GM19463 (cell line): ENCODE measurements around the gene SWI5.
A peak's percentile ranks its signal among the peaks of the same experiment; 100 is the strongest.

Source experiments
- ATAC-seq: cut with Tn5 transposase; IDR thresholded peaks from one replicate; pipeline ENCODE4 v1.9.1; 2021; ENCODE audit warnings: mild to moderate bottlenecking, moderate library complexity; ENCODE audit not compliant: unreplicated experiment

The SWI5 gene

DNA sequence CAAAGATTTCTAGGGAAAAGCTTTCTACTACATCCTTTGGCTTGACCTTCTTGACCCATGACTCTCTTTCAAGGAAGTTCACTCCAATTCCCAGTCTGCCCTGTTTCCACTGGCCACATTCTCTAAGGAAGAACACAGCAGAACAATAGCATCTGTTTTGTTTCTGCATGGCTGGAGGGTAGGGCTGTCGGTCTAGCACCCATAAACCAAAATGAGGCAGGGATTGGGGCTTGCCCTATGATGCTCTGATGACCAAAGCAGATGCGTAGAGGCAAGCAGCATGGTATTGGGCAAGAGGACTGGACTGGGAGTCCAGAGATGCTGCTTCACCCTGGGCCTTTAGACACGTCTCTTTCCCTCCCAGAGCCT is 24.4 kb upstream of the SWI5 start:
- ATAC-seq = no peak

GRCh38 chr9:128252317-128253139 is 23.5 kb upstream of the SWI5 start:
- no peak for ATAC-seq

- ATAC-seq = no peak
Measured at GRCh38 chr9:128253140-128253990, 22.7 kb upstream of the SWI5 start.

- ATAC-seq = no peak
Measured at GRCh38 chr9:128253991-128254346, 22.1 kb upstream of the SWI5 start.

DNA sequence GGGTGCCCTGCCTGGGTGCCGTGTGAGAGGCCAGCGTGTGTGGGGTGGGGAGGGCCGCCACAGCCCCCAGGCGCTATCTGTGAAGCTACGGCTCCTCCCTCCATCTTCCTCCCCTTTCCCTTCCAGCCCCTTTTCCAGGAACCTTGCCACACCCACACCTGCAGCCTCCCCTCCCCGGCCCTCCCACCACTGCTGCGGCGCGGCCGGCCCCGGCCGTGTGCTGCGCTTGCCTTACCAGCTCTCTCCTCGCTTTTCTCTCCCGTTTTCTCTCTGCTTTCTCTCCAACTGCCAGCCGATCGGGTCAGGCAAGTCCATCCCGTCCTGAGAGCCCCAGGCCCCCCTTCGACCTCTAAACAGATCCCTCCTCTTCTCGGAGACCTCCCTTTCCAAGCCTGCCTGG is 21.7 kb upstream of the SWI5 start:
- ATAC-seq = no peak

DNA sequence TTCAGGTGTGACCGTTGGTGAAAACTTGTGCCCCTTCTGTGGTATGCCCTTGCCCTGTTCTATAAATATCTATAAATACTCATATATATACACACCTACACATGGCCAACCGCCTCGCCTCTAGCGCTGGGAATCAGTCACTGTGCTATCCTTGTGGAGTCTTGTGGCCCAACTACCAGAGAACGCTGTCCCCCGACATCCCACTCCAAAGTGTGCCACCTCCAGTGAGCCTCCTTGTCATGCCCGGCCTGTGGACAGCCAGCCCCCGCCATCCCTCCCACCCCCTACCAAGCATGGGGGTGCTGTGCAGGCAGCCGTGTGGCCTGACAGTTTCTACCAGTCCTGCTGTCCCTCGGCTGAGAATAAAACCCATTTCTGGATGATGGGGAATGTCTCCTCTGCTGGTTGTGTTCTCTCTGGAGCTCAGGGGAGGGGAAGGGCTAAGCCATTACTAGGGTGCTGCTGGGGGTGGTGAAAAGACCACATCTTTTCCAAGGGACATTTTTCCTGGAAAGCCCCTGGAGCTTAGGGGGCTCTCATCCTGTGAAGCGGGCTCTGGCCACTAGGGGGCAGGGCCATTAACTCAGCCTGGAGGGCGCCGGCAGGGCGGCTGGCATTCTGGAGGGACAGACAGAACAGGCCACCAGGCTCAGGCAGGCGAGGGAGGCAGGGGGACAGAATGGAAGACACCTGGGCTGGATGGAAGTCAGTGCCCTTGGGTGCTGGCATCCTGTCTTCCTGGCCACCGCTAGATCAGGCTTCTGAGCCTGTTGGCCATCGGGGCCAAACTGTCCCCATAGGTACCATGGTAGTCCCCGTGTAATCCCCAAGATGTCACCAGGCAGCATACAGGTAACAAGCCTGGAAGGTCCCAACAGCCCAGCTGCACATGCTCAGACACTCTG is 21.0 kb upstream of the SWI5 start:
- ATAC-seq = no peak

GRCh38 chr9:128257086-128257825 is 18.8 kb upstream of the SWI5 start:
- no peak for ATAC-seq

- no peak for ATAC-seq
Measured at GRCh38 chr9:128257907-128258306, 18.2 kb upstream of the SWI5 start.

DNA sequence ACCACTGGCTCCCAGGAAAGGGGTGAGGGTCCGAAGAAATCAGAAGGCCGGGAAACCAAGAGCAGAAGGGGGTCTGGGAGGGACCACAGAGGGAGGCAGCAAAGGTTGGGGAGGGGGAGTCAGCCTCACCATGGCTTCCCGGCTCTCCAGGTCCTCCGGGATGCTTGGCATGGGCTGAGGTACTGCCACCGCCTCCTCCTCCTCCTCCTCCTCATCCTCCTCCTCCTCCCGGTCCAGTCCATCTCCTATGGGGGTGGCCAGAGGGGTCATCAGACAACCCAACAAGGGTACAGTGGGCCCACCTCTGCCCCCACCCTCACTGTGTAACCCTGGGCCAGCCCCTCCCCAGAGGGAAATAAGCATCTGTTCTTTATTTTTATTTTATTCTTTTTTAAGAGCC is 17.8 kb upstream of the SWI5 start:
- ATAC-seq = no peak

- ATAC-seq = no peak
Measured at GRCh38 chr9:128259156-128259555, 16.9 kb upstream of the SWI5 start.

GRCh38 chr9:128260340-128260739 is 15.7 kb upstream of the SWI5 start:
- no peak for ATAC-seq

GRCh38 chr9:128262687-128263086 is 13.4 kb upstream of the SWI5 start:
- ATAC-seq = no peak

DNA sequence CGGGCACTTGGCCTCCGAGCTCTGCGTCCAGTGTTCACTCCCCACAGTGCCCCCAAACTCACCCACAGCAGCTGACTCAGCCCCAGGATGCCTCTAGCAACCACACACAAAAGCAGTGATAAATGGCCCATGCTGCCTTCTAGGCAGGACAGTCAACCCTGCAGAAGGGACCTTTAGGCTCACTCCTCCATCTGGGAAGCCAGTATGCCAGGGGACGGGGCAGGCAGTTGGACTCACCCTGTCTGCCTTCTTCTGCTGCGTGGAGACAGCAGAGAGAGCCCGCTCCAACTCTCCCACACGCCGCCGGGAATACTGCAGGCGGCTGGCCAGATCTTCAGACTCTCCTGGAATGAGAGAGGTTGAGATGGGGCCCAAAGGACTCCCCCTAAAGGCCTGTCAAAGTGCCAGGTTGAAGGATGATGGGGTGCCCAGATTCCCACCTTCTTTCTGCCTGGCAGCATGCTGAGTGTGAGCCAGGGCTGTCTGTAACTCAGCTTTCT is 10.7 kb upstream of the SWI5 start:
- no peak for ATAC-seq

DNA sequence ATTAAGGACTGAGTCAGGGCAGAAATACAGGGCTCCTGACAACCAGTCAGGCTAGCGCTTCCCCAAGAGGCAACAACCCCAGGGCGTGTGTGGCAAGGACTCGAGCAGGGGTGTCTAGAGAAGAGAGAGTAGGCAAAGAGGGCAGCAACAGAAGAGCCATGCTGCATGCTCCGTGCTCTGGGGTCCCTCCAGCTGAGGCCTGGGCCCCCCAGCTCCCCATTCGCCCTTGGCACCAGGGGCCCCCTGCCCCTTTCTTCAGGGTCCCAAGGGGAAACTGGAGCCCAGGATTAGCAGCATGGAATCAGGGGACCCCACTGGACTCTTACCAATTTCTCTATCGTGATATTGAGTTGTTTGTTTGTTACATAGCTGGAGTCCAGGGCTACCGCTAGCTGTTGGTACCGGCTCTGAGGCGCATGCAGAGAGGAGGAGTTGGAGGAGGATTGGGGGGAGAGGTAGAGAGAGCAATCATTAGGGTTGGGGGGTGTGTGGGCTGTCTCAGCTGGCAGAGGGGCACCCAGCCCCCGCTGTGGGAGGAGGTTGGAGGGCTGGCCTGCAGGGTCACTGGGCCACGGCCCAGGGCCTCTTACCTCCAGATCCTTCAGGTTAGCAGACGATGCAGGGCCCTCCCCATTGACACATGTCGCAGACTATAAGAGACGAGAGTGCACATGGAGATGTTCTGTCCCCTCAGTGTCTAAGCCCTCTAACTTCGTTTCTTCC is 9.0 kb upstream of the SWI5 start:
- no peak for ATAC-seq

DNA sequence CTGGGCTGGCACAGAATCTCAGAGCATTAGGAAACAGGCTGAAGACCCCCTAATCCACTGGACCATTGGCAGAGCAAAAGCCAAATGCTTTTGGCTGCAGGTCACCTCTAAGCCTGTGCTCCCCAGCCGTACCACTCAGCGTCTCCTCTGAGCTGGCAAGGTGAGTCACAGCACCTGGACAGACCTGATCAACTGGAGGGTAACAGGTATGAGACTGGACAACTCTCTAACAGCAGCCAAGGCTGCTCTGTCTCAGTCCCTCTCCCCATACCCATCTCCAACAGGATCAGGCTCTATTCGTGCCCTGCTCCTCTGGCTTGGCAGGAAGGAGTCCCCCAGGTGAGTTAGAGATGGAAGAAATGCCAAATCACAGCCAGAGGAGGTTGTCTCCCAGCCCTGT is 5.0 kb upstream of the SWI5 start:
- ATAC-seq = no peak

DNA sequence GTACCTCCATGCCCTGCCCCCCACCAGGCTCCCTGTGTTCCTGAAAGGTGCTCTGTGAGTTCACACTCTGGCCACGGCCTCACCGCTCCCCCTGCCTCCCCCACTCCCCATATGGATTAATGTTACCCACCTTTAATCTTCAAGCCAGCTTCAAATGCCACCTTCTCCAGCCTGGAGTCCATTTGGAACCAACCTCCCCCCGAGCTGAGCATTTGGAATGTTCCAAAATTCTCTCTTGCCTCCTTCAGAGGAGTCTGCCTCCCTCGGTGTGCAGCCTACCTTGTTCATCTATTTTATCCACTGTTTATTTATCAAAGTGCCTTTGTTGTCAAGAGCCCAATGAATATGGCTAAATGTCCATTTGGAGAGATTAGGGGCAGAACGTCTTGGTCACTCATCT is 4.6 kb upstream of the SWI5 start:
- no peak for ATAC-seq

DNA sequence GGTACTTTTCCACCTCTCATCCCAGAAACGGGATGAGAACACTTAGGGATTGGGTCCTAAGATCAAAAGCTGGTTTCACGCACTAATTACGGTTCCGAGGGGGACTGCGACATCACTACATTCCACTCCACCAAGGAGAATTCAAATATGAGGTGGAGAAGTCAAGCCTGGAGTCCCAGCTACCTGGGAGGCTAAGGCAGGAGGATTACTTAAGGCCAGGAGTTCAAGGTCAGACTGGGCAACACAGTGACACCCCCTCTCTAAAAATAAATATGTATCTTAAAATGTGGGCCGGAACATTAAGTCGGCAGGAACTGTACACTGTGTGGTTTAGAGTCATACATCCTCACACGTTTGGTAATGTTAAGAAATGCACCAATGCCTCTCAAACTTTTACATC is 1.8 kb upstream of the SWI5 start:
- no peak for ATAC-seq

- ATAC-seq = peak; percentile 50
Measured at GRCh38 chr9:128275198-128276007, 673 bp upstream of the SWI5 start, which contains the start of gene GOLGA2. Gene GOLGA2 (minus strand): TSS chr9:128276007. CDS start chr9:128275976, 31 bp downstream.
